Stimulated activated CD8-positive, alpha-beta memory T cell treated with anti-CD3 and anti-CD28 coated beads, Interleukin-4, amount 100 ng/mL, for 48 hours (primary cell): Measurements from ENCODE around the gene ANKDD1B.
"Not testable (repeated sequence)": the region's sequence is repeated elsewhere in the genome, so short reads cannot be mapped to it uniquely, and the experiment has no call there.

ENCODE experiments used
- DNase-seq: peaks from one replicate; pipeline ENCODE4 v3.0.0-alpha.2; 2020

The ANKDD1B gene

DNA sequence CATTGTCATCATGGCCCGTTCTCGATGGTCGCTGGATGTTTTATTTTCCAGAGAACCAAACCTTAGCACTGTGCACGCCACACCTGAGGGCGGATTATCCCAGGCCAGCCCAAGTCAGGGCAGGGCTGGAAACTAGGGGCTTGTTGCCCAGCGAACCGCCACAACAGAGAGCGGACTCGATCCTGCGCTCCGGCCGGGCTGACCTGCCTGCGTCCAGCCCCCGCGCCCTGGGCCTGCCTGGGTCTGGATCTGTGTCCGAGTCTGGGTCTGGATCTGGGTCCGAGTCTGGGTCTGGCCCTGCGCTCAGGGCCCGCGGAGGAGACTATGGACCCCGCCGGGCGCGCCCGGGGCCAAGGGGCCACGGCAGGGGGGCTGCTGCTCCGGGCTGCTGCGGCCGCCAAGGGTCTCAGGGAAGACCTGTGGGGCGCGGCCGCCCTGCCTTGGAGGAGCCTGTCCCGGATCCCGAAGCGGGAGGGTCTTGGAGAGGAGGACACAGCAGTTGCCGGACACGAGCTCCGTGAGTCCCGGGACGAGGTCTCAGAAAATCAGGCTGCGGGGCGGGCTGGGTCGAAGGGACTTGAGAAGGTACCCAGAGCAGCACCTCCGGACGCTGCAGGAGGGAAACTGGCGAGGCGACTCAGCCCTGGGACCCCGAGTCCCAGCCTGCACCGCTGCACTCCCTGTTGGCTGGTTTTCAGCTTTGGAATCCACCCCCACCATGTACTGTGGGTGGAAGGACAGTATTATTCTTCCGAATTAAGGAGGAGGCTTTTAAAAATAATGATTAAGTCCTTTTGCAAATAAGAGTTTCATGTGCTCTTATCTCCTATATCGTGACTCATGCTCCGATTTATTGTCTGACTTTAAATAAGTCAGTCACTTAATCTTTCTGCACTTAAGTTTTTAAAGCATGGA is at the start of gene ANKDD1B:
TSS of gene ANKDD1B (plus strand) at position 143 of the 915 bp plus-strand sequence. CDS start at position 325, 182 bp downstream.
- peak; percentile 31 for DNase-seq

DNA sequence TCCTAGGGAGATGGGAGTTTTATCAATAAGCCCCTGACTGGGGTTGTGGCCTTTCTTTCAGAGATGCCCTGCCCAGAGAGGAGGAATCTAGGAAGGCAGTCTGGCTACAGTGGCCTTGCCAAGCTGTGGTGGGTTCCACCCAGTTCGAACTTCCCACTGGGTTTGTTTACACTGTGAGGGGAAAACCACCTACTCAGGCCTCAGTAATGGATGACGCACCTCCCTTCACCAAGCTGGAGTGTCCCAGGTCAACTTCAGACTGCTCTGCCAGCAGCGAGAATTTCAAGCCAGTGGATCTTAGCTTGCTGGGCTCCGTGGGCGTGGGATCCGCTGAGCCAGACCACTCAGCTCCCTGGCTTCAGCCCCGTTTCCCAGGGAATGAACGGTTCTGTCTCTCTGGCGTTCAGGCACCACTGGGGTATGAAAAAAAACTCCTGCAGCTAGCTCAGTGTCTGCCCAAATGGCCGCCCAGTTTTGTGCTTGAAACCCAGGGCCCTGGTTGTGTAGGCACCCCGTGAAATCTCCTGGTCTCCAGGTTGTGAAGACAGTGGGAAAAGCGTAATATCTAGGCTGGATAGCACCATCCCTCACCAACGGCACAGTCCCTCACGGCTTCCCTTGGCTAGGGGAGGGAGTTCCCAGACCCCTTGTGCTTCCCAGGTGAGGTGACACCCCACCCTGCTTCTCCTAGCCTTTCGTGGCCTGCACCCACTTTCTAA is 45.1 kb upstream of the ANKDD1B start:
- peak; percentile 40 for DNase-seq

DNA sequence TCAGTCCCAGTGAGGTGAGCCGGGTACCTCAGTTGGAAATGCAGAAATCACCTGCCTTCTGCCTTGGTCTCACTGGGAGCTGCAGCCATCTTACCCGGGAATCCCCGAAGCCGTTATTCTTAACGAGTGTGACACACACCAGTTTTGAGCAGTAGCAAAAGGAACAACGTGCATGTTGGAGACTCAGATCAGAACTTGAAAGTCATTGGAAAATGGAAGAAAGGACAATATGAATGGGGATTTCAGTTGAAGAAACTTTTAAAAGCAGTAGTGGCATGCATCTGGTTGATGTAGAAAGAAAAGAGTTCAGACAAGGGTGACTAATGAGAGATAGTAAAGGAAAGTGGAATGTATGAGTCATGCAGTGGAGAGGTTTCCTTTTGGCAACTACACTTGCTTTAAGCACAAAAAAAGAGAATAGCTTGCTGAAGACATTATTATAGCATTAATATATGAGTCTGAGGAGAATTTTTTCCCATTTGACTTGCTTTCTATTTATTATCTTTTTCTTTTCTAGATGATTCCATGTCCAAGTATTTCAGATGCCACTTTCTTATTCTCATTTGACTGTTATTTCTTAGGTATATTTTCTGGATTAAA is 44.4 kb upstream of the ANKDD1B start:
- DNase-seq: peak; percentile 64

DNA sequence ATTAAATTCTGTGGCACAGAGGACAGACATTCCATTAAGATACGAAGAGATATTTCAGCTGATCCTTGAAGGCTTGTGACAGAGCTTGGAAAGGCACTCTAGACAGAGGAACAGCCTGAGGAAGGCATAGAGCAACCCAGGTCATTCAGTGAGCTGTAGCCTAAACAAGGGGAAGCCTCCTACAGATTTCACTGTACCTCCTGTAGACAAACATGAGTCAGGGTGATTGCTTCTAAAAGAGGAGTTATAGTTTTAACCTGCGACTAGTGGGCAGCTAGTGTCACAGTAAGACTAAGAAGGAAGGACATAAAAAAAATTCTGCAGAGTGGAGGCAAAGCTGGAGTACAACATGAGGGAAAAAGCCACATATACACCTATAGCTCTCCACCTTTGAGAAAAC is 43.5 kb upstream of the ANKDD1B start:
- no peak for DNase-seq

DNA sequence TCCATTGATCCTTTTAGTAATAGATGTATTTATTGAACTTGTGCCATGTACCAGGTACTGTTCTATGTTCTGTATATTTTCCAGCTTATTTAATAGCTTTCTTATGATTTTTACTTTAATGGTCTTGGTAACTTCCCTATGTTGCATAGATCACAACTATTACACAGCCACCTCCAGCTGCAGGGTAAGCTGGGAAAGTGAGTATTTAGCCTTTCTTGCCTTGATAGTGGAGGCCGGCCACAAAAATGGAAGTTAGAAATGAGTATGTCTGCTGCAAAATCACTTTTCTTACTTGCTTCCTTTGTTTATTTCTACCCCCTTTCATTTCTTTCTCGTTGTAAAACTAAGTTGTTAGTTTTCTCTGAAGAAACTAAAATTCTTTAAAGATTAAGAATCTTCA is 43.1 kb upstream of the ANKDD1B start:
- DNase-seq: no peak

DNA sequence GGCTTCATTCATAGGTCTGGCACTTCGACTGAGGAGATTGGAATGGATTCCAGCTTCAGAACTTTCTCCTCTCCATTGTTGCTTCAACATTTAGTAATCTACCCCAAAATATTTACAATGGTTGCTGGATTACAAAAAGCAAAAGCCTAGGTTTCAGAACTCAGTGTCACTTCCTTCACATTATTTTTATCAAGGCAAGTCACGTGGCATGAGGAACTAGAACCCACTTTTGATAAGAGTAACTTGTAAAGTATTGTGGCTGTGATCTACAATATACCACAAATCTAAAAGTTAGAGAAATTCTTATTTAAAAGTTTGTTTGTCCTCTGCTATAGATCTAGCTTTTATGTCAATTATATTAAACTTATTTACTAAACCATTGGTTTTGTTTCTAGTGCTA is 39.7 kb upstream of the ANKDD1B start:
- no peak for DNase-seq

DNA sequence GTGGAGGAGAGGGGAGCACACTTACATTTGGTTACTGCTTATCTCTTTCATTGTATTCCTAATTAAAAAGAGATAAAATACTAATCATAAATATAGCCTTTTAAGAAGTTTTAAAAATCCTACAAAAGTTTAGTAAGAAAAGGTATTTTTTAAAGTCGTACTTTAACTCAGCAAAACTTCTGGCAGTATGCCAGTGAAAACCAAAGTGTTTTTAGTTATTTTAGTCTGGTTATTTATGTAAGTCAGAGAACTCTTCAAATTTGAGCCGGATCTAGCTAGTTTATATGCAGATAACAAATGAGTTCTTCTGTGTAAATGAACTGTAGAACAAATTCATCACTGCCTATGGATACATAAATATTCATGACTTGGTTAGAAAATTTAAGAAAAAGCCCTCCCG is 36.5 kb upstream of the ANKDD1B start:
- DNase-seq: no peak

DNA sequence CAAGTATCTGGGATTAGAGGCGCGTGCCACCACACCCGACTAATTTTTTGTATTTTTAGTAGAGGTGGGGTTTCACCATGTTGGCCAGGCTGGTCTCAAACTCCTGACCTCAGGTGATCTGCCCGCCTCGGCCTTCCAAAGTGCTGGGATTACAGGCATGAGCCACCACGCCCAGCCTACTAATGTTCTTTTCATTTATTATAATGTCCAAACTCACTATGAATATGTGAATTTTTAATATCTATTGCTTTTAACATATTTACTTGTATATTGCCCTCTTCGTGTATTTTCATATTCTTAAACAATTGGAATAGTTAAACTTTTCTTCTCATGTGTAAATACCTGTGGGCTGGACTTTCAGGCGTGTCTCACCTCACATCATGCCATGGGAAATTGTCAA is 33.0 kb upstream of the ANKDD1B start:
- DNase-seq: not testable (repeated sequence)

DNA sequence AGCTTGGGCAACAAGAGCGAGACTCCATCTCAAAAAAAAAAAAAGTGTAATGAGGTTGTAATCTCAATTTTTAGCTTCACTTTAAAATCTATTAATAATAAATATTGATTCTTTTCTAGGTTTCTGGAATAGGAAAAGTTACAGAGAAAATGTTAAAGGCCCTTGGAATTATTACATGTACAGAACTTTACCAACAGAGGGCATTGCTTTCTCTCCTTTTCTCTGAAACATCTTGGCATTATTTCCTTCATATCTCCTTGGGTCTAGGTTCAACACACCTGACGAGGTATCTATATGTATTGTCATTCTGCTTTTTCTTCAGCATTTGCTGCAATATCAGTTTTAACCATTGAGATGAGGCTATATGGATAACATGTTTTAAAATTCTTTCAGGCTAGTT is 26.6 kb upstream of the ANKDD1B start:
- no peak for DNase-seq

DNA sequence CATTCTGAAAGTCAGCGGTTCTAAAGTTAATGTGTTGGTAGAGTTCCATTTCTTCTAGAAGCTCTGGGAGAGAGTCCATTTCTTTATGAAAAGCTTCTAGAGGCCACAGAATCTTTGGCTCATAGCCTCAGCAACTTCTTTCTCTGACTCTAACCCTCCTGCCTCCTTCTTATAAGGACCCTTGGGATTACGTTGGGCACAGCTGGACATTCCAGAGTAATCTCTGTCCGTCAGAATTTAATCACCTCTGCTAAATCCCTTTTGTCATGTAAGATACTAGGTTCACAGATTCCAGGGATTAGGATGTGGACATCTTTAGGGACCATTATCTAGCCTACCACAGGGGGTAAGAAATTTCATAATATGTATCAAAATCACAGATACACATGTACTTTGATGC is 22.6 kb upstream of the ANKDD1B start:
- no peak for DNase-seq

DNA sequence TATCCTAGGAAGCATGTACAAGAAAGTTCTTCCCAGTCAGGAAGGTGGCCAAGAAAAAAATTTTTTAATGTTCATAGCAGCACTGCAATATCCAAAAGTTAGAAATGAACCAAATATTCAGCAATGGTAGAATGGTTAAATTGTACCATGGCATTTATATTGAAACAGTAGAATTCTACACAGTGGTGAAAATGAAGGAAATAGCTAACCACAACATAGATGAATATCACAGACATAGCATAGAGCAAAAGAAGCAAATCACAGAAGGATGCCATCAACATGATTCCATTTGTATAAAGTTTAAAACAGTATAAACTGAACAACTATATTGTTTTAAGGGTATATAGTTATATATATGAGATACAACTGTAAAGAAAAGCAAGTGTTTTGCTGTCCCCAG is 10.7 kb upstream of the ANKDD1B start:
- DNase-seq: no peak

DNA sequence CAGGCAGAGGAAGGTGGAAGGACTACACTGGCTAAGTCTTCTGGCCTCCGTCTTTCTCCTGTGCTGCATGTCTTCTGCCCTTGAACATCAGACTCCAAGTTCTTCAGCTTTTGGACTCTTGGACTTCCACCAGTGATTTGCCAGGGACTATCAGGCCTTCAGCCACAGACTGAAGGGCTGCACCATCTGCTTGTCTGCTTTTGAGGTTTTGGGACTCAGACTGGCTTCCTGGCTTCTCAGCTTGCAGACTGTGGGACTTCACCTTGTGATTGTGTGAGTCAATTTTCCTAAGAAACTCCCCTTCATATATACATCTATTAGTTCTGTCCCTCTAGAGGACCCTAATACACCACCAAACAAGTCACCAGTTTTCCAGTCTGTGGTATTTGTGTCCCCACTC is 9.7 kb upstream of the ANKDD1B start:
- DNase-seq: no peak

DNA sequence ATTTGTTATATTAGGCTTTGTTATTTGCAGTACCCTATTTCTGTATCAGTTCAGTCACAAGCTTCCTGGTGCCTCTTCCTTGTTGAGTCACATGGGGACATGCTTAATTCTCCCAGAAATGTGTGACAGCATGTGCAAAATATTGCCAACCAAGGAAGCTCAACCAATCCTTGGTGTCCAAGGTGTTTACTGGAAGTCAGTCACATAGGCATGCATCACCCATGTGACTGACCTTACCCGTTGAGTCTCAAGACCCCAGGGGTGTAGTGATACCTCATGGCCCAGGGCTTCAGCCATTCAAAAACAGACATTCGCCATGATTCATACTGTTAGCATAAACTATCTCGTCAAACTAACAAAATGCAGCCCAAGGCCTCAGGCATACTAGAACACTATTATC is 9.3 kb upstream of the ANKDD1B start:
- DNase-seq: no peak

DNA sequence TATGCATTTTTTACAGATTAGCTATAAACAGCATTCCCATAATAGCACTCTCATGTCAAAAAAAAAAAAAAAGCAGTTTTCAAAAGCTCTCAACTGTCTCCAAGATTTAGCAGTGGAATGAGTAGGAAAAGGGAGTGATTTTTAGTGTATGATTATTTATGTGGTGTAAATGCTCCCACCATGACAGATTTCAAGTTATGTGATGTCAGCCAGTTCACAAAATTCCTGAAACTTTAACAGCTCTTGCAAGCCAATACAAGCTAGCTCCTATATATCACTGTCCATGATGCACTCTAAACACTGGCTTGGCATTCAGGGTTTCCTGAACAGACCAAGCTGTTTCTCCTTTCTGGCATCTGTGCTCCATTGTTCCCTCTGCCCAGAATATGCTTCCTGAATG is 7.9 kb upstream of the ANKDD1B start:
- DNase-seq: no peak

DNA sequence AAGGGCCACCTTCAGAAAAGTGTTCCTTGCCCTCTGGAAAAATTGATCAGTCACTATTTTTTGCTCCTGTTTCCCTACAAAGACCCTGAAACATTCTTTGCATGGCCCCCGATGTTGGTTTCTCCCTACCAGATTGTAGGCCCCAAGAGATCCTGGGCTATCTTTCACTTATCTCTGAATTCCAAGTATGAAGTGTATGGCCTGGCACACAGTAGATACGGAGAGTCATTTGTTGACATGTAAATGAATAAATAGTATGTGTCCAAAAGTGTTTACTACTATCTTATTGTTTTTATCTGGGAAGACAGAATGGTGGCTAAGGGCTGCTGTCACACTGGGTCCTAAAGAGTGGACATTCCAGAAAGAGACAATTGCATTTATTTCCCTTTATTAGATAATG is 7.4 kb upstream of the ANKDD1B start:
- DNase-seq: no peak

DNA sequence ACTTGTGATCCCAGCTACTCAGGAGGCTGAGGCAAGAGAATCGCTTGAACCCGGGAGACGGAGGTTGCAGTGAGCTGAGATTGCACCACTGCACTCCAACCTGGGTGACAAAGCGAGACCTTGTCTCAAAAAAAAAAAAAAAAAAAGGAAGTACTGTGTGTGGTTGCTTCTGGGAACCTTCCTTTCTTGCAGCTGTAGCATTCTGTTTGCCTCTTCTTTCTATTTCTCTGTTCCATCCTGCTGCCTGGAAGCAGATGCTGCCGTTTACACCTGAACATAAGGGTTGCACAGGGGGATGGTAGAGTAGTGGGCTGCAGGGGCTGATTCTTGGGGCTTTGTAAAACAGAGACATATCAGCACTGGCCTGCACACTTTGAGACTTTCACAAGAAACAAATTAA is 3.9 kb upstream of the ANKDD1B start:
- not testable (repeated sequence) for DNase-seq

DNA sequence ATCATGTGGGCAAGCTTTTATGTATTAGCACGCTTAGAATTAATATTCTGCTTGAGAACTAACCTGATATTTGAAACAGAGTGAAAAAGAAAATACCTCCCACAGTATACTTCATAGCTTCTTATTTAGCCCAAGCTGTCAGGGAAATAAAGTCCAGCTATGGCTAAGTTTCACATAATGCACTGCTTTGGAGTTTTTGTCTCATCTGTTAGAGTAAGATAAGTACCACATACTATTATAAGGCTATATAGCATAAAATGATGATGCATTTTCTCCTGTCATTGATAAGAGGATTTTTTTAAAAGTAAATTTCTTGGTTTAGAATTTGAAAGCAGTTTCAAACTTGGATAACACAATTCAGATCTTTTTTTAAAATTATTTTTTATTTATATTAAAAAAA is 2.4 kb upstream of the ANKDD1B start:
- DNase-seq: no peak

DNA sequence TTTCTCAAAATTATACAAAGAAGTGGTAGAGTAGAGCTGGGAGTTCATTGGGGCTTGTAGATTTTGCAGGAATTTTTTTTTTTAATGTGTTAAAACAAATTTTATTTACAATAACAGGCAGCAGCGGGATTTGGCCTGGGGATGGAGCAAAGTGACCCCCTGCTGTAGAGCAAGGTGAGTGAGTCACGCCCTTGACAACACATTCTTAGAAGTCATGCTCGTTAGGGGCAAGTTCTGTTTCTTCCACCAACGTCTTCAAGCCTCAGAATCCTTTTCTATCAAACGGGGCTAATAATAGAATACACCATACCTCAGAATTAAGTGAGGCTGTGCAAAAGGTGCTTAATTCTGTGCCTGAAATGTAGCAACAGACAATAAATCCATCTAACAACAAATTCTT is 1.1 kb upstream of the ANKDD1B start:
- no peak for DNase-seq

DNA sequence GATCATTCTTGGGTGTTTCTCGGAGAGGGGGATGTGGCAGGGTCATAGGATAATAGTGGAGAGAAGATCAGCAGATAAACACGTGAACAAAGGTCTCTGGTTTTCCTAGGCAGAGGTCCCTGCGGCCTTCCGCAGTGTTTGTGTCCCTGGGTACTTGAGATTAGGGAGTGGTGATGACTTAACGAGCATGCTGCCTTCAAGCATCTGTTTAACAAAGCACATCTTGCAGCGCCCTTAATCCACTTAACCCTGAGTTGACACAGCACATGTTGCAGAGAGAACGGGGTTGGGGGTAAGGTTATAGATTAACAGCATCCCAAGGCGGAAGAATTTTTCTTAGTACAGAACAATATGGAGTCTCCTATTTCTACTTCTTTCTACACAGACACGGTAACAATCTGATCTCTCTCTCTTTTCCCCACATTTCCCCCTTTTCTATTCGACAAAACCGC is 368 bp upstream of the ANKDD1B start:
- not testable (repeated sequence) for DNase-seq

DNA sequence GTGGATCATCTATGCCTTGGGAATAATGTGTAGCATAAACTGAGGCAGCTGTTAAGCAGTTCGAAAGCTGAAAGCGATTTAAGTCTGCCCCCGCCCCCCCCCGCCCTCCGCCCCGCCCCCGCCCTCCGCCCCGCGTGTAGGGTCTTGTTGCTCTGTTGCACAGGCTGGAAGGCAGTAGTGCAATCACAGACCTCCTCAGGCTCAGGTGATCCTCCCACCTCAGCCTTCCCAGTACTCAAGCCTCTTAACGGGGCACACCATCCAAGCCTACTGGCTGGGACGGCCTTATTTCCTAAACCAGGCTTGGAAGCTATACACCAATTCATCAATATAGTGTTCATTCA is 945 bp downstream of the ANKDD1B start:
- no peak for DNase-seq

DNA sequence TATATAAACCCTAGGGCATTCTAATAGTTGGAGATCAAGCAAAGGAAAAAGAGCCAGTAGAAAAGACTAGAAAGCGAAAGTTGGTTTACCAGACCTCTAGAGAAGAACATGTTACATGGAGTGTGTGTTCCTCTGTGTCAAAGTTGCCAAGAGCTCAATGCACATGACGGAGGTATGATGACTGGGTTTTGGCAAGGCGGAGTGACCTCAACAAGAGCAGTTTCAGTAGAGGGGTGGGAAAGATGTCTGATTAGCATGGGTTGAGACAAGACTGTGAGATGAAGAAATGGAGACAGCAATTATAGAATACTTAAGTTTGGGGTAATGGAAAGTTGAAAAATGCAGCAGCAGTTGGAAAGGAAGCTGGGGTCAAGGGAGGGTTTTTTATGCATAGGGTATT is 1.6 kb downstream of the ANKDD1B start:
- no peak for DNase-seq

DNA sequence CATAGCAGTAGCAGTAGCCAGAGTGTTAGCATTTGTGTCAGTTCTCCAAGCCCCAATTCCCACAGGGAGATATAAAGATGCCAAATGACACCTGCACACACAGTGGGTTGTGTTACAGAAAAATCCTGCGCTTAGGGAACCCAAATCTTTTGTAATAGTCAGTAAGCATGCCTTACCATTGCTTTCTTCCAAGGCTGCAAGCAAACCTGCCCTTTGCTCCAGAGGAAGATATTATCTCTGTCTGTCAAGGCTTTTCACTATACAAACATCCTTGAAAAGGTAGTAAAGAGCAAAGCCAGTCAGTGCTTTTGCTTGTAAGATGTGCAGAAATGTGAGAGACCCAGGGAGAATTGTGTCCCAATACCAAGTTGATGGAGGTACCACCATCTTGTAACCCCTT is 2.9 kb downstream of the ANKDD1B start:
- no peak for DNase-seq

DNA sequence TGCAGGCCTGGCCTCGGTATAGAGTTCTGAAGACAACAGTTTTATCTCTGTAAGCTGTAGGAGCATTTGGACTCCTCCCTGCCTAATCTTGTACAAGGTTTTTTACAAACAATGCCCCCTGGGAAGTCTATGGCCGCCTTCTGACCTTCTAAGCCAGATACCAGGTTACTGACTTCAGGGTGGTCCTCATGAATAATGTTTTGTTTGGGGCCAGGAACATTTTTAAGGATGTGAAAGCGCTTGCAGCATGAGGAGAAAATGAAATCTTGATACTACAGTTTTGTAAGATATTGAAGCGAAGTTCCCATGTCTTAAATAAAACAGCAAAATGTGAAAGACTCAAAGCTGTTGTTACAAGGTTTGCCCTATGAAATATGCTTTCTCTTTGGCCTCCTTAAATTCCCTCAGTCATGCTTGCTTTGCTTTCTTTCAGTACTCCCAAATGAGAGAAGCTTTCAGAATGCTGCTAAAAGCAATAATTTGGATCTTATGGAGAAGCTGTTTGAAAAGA is 5.2 kb downstream of the ANKDD1B start:
- DNase-seq: no peak
